ENCODE data around the gene EYA4. TPM values are rescaled to one million over a fixed set of nuclear protein-coding genes. Genes with fewer than 3 reads are reported as not detected.

Gene EYA4
- total RNA-seq, 1 donor from 2014 or later: 0.40 TPM

- no peak for TF ChIP-seq CTCF (IDR thresholded peaks at IDR 0.05)
- H3K4me3 Mint-ChIP-seq: no peak overlapping the region
- H3K36me3 Mint-ChIP-seq (ENCODE audit: low read depth): no peaks in the 10 kb centered on the region
- H3K27ac Mint-ChIP-seq: no peak overlapping the region
- H3K27me3 Mint-ChIP-seq: peaks cover 6% of the 10 kb centered on the region
- no peak for DNase-seq
- intact Hi-C loops (cut with micrococcal nuclease): no loop called here
- CTCF ChIA-PET: no interaction called here
- H3K4me1 Mint-ChIP-seq: no peaks in the 10 kb centered on the region
- POLR2A ChIA-PET: no interaction called here
- no peak for ATAC-seq (ENCODE audit: low read depth)
- H3K9me3 Mint-ChIP-seq: no peaks in the 10 kb centered on the region
Measured at GRCh38 chr6:133227344-133227743, 13.8 kb upstream of the EYA4 start.

GRCh38 chr6:133230052-133230451 is 11.1 kb upstream of the EYA4 start:
- Mint-ChIP-seq H3K9me3 (no peaks in the 10 kb centered on the region), H3K27ac (no peak overlapping the region), H3K36me3 (ENCODE audit: low read depth) (no peaks in the 10 kb centered on the region), H3K4me3 (no peak overlapping the region), H3K4me1 (no peaks in the 10 kb centered on the region), H3K27me3 (peaks cover 6% of the 10 kb centered on the region)
- intact Hi-C loops (cut with micrococcal nuclease): no loop called here
- ATAC-seq (ENCODE audit: low read depth): no peak
- ChIA-PET POLR2A (no interaction called here), CTCF (no interaction called here)
- no peak for TF ChIP-seq CTCF (IDR thresholded peaks at IDR 0.05)
- no peak for DNase-seq

GRCh38 chr6:133235221-133235620 is 5.9 kb upstream of the EYA4 start:
- CTCF ChIA-PET: no interaction called here
- no peaks in the 10 kb centered on the region for H3K36me3 Mint-ChIP-seq (ENCODE audit: low read depth)
- TF ChIP-seq CTCF (IDR thresholded peaks at IDR 0.05): no peak
- intact Hi-C loops (cut with micrococcal nuclease): no loop called here
- no peak overlapping the region for H3K4me3 Mint-ChIP-seq
- POLR2A ChIA-PET: no interaction called here
- H3K27ac Mint-ChIP-seq: no peak overlapping the region
- no peaks in the 10 kb centered on the region for H3K4me1 Mint-ChIP-seq
- peaks cover 13% of the 10 kb centered on the region for H3K27me3 Mint-ChIP-seq
- no peaks in the 10 kb centered on the region for H3K9me3 Mint-ChIP-seq
- no peak for DNase-seq
- ATAC-seq (ENCODE audit: low read depth): no peak

GRCh38 chr6:133236932-133237331 is 4.2 kb upstream of the EYA4 start:
- Mint-ChIP-seq H3K27me3 (peaks cover 20% of the 10 kb centered on the region), H3K4me1 (peaks cover 10% of the 10 kb centered on the region), H3K4me3 (no peak overlapping the region), H3K36me3 (ENCODE audit: low read depth) (no peaks in the 10 kb centered on the region), H3K27ac (no peak overlapping the region), H3K9me3 (no peaks in the 10 kb centered on the region)
- intact Hi-C loops (cut with micrococcal nuclease): no loop called here
- DNase-seq (no peak), ATAC-seq (ENCODE audit: low read depth) (no peak)
- ChIA-PET POLR2A (no interaction called here), CTCF (no interaction called here)
- TF ChIP-seq CTCF (IDR thresholded peaks at IDR 0.05): no peak

GRCh38 chr6:133240511-133241085 is 559 bp upstream of the EYA4 start:
- peak overlapping the region; percentile 32 for H3K4me3 Mint-ChIP-seq
- intact Hi-C loops (cut with micrococcal nuclease): no loop called here
- no peak for ATAC-seq (ENCODE audit: low read depth)
- DNase-seq: no peak
- H3K4me1 Mint-ChIP-seq: peaks cover 23% of the 10 kb centered on the region
- CTCF ChIA-PET: no interaction called here
- no peak overlapping the region for H3K27ac Mint-ChIP-seq
- H3K27me3 Mint-ChIP-seq: peaks cover 40% of the 10 kb centered on the region
- TF ChIP-seq CTCF (IDR thresholded peaks at IDR 0.05): no peak
- H3K36me3 Mint-ChIP-seq (ENCODE audit: low read depth): no peaks in the 10 kb centered on the region
- POLR2A ChIA-PET: no interaction called here
- H3K9me3 Mint-ChIP-seq: no peaks in the 10 kb centered on the region
